DND-41 (cell line): ENCODE measurements around the gene WDR81.

Source experiments
- EZH2 ChIP-seq: IDR thresholded peaks from 3 replicates; pipeline ENCODE4 v1.6.1; 2012; ENCODE audit warnings: borderline replicate concordance, low read depth, mild to moderate bottlenecking, moderate library complexity, low read length, inconsistent platforms; ENCODE audit not compliant: severe bottlenecking
- TF ChIP-seq, protein P1 (sequence below): IDR thresholded peaks from 2 replicates; pipeline ENCODE4 v1.5.1; 2012; ENCODE audit warnings: borderline replicate concordance, low read length, moderate library complexity, mild to moderate bottlenecking; ENCODE audit not compliant: poor library complexity, severe bottlenecking; ENCODE audit errors: extremely low read depth

DNA sequence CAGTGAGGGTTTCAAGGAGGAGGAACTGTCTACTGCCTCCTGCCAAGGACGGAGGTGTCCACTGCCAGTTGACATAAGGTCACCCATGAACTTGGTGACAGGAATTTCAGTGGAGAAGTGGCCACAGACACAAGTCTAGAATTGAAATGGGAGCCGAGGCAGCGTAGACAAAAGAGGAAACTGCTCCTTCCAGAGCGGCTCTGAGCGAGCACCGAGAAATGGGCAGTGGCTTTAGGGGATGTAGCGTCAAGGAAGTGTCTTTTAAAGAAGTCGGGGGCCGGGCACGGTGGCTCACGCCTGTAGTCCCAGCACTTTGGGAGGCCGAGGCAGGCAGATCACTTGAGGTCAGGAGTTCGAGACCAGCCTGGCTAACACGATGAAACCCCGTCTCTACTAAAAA lies 34.3 kb downstream of the WDR81 start:
- TF ChIP-seq, protein P1, sequence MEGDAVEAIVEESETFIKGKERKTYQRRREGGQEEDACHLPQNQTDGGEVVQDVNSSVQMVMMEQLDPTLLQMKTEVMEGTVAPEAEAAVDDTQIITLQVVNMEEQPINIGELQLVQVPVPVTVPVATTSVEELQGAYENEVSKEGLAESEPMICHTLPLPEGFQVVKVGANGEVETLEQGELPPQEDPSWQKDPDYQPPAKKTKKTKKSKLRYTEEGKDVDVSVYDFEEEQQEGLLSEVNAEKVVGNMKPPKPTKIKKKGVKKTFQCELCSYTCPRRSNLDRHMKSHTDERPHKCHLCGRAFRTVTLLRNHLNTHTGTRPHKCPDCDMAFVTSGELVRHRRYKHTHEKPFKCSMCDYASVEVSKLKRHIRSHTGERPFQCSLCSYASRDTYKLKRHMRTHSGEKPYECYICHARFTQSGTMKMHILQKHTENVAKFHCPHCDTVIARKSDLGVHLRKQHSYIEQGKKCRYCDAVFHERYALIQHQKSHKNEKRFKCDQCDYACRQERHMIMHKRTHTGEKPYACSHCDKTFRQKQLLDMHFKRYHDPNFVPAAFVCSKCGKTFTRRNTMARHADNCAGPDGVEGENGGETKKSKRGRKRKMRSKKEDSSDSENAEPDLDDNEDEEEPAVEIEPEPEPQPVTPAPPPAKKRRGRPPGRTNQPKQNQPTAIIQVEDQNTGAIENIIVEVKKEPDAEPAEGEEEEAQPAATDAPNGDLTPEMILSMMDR = no peak
- TF ChIP-seq EZH2 = no peak
